GM23248 (cell line): ENCODE measurements around the gene RUNDC1. TPM values are rescaled to one million over a fixed set of nuclear protein-coding genes. Genes with fewer than 3 reads are reported as not detected.

Experiments
- DNase-seq: peaks from one replicate; pipeline ENCODE4 v3.0.0-alpha.2; 2015
- H2AFZ ChIP-seq: fragments of 200-600 bp; sonication (generic); 2 replicates; pipeline ENCODE4 v1.6.1; 2016; ENCODE audit warnings: antibody characterized with exemption
- H3F3A ChIP-seq: fragments of 200-600 bp; sonication (generic); 2 replicates; pipeline ENCODE4 v1.6.1; 2016; ENCODE audit warnings: mild to moderate bottlenecking, antibody characterized with exemption, mixed run types; ENCODE audit not compliant: insufficient read depth
- H3K27ac ChIP-seq: fragments of 200-600 bp; sonication (generic); 2 replicates; pipeline ENCODE4 v1.5.1; 2016; ENCODE audit warnings: mild to moderate bottlenecking
- H3K27me3 ChIP-seq: fragments of 200-600 bp; sonication (generic); replicated peaks from 2 replicates; pipeline ENCODE4 v1.6.1; 2016; ENCODE audit warnings: mild to moderate bottlenecking; ENCODE audit not compliant: insufficient read depth
- H3K36me3 ChIP-seq: fragments of 200-600 bp; sonication (generic); 2 replicates; pipeline ENCODE4 v1.6.1; 2016; ENCODE audit warnings: low read depth, mild to moderate bottlenecking
- H3K4me1 ChIP-seq: fragments of 200-600 bp; sonication (generic); 2 replicates; pipeline ENCODE4 v1.6.1; 2016; ENCODE audit warnings: mild to moderate bottlenecking; ENCODE audit not compliant: insufficient read depth
- H3K4me2 ChIP-seq: fragments of 200-600 bp; sonication (generic); one replicate; pipeline ENCODE4 v1.6.1; 2016; ENCODE audit warnings: mild to moderate bottlenecking; ENCODE audit not compliant: unreplicated experiment
- H3K4me3 ChIP-seq: fragments of 200-600 bp; sonication (generic); 2 replicates; pipeline ENCODE4 v1.5.1; 2016; ENCODE audit warnings: mild to moderate bottlenecking
- H3K79me2 ChIP-seq: fragments of 200-600 bp; sonication (generic); 2 replicates; pipeline ENCODE4 v1.6.1; 2016; ENCODE audit warnings: mild to moderate bottlenecking; ENCODE audit not compliant: insufficient read depth
- H3K9ac ChIP-seq: fragments of 200-600 bp; sonication (generic); 2 replicates; pipeline ENCODE4 v1.6.1; 2016; ENCODE audit warnings: mild to moderate bottlenecking
- H3K9me2 ChIP-seq: fragments of 200-600 bp; sonication (generic); 2 replicates; pipeline ENCODE4 v1.6.1; 2016; ENCODE audit warnings: mixed run types, mild to moderate bottlenecking, moderate library complexity; ENCODE audit not compliant: insufficient read depth
- H3K9me3 ChIP-seq: fragments of 200-600 bp; sonication (generic); one replicate; pipeline ENCODE4 v1.6.1; 2017; ENCODE audit warnings: low read depth
- H4K20me1 ChIP-seq: fragments of 200-600 bp; sonication (generic); 2 replicates; pipeline ENCODE4 v1.6.0; 2016; ENCODE audit not compliant: insufficient read depth
- EZH2 ChIP-seq: fragments of 200-600 bp; sonication (generic); IDR thresholded peaks from 2 replicates; pipeline ENCODE4 v1.6.1; 2018; ENCODE audit warnings: antibody characterized with exemption, mild to moderate bottlenecking; ENCODE audit not compliant: insufficient read depth, poor library complexity, severe bottlenecking
- EZH2phosphoT487 ChIP-seq: fragments of 200-600 bp; sonication (generic); IDR thresholded peaks from 2 replicates; pipeline ENCODE4 v1.6.1; 2018; ENCODE audit warnings: antibody characterized with exemption, moderate library complexity, mild to moderate bottlenecking, low read depth; ENCODE audit not compliant: insufficient read depth
- WGBS, 2 experiments: methylation state at CpG; one replicate each; pipeline ENCODE4 v1.1.6; 2015 to 2017; ENCODE audit warnings: low lambda C conversion rate in 2 of 2, low coverage in 1 of 2; ENCODE audit errors: missing lambda C conversion rate in 2 of 2; 5-methylcytosine and 5-hydroxymethylcytosine counted together
- in situ Hi-C: fragments of 300-500 bp; cut with MboI; formaldehyde crosslinking; loops from 2 replicates; pipeline ENCODE4 v1.15.0; 2020
- polyA plus RNA-seq: library from polyadenylated mRNA; unstranded; fragments of >200 nt; fragmentation: Nextera tagmentation; extraction: Ambion mirVana; gene quantifications from 2 replicates; pipeline ENCODE4 v1.2.1, GENCODE V29; 2016
- small RNA-seq: library from RNA; depleted of rRNA; stranded (forward); fragments of <200 nt; gene quantifications from one replicate; pipeline ENCODE3, GENCODE V24; 2014; ENCODE audit warnings: low read depth, low replicate concordance
- total RNA-seq: library from RNA; depleted of rRNA; stranded (reverse); fragments of >200 nt; shearing (Covaris generic); gene quantifications from 2 replicates; pipeline ENCODE4 v1.2.3, GENCODE V29; 2014; rRNA removed

The RUNDC1 gene
- total and polyA plus RNA-seq, 2 experiments from 2014 or later, result 7.6 to 8.0 TPM

DNA sequence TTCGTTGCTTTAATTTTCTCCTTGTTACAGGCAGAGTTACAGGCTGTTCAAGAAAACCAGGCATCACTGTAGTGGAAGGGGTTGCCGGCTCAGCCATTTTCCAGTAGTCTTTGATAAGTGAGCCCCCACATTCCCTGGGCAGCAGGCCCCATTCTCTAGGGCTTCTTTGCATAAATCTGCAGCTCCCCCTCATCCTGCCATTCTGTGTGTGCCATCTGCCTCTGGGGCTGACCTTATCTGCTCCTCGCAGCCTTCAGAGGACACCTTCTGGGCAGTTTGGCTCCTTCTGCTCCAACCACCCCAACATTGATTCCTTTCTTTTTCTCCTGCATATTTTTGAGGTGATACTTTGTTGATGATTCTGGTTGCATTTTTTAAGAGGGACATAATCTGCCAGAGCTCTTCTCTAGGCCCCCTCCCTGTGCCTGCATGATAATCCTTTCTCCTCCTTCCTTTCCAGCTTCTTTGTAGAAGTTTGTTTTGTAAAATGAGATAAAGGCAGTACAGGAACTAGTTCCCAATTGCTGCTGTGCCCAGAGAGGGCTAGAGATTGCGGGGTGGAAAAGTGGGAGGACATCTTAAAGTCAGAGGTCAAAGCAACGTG is 61.8 kb downstream of the RUNDC1 start:
- Histone ChIP-seq H4K20me1 (no peaks in the 10 kb centered on the region), H3F3A (no peaks in the 10 kb centered on the region), H3K9me3 (no peaks in the 10 kb centered on the region), H3K4me2 (no peak overlapping the region), H3K27ac (no peak overlapping the region), H3K9me2 (no peaks in the 10 kb centered on the region), H3K27me3 (no peaks in the 10 kb centered on the region), H3K4me3 (no peak overlapping the region), H2AFZ (peak overlapping the region; percentile 60), H3K9ac (no peak overlapping the region), H3K4me1 (0 out of 2 replicates have a peak, but pooled peaks cover 3% of the 10 kb centered on the region), H3K36me3 (no peaks in the 10 kb centered on the region), H3K79me2 (no peaks in the 10 kb centered on the region)
- in situ Hi-C loops, result loop anchor here (25.0 kb wide), 1 partner anchor 270 kb away; no protein-coding TSS in a partner anchor
- peak; percentile 29 for DNase-seq
- WGBS, 2 experiments, result 73 to 81% methylated on average over 5 of the region's 5 CpGs
- TF ChIP-seq EZH2, result no peak
- no peak for TF ChIP-seq EZH2phosphoT487

Small RNAs within 50 kb of the gene (small RNA-seq; reads per million reads assigned to genes)
- gene AARSD1 (not detected), gene RF00561 (not detected)

Other genes starting within 250 kb of the RUNDC1 start
- gene EZH1, start 235.5 kb upstream of the RUNDC1 start, total RNA-seq, result 22.4 and 22.5 TPM in 2 replicates
- 19.9 and 22.8 TPM in 2 replicates for gene EZH1, start 235.5 kb upstream of the RUNDC1 start, polyA plus RNA-seq
- 3.7 TPM in 1 of 2 replicates, not detected in the other for gene RAMP2, start 219.3 kb upstream of the RUNDC1 start, total RNA-seq
- 2.3 and 2.4 TPM in 2 replicates for gene RAMP2, start 219.3 kb upstream of the RUNDC1 start, polyA plus RNA-seq
- gene VPS25, start 207.1 kb upstream of the RUNDC1 start, total RNA-seq, result 93.0 and 96.0 TPM in 2 replicates
- 103 TPM in 2 replicates for gene VPS25, start 207.1 kb upstream of the RUNDC1 start, polyA plus RNA-seq
- 3.0 and 3.4 TPM in 2 replicates for gene WNK4, start 200.0 kb upstream of the RUNDC1 start, total RNA-seq
- 11.4 and 12.6 TPM in 2 replicates for gene WNK4, start 200.0 kb upstream of the RUNDC1 start, polyA plus RNA-seq
- 39.1 and 48.0 TPM in 2 replicates for gene COA3, start 181.9 kb upstream of the RUNDC1 start, total RNA-seq
- gene COA3, start 181.9 kb upstream of the RUNDC1 start, polyA plus RNA-seq, result 125 TPM in 2 replicates
- not detected in 2 replicates for gene CNTD1, start 181.7 kb upstream of the RUNDC1 start, total RNA-seq
- 0.14 and 0.71 TPM in 2 replicates for gene CNTD1, start 181.7 kb upstream of the RUNDC1 start, polyA plus RNA-seq
- gene BECN1, start 156.3 kb upstream of the RUNDC1 start, total RNA-seq, result 134 and 191 TPM in 2 replicates
- 105 and 117 TPM in 2 replicates for gene BECN1, start 156.3 kb upstream of the RUNDC1 start, polyA plus RNA-seq
- 88.1 and 104 TPM in 2 replicates for gene PSME3, start 147.2 kb upstream of the RUNDC1 start, total RNA-seq
- 170 and 176 TPM in 2 replicates for gene PSME3, start 147.2 kb upstream of the RUNDC1 start, polyA plus RNA-seq
- gene AOC2, start 136.0 kb upstream of the RUNDC1 start, total RNA-seq, result 0.13 and 0.22 TPM in 2 replicates
- gene AOC2, start 136.0 kb upstream of the RUNDC1 start, polyA plus RNA-seq, result 0.09 and 0.14 TPM in 2 replicates
- gene AOC3, start 129.4 kb upstream of the RUNDC1 start, total RNA-seq, result 0.13 TPM in 1 of 2 replicates, not detected in the other
- gene AOC3, start 129.4 kb upstream of the RUNDC1 start, polyA plus RNA-seq, result 0.05 TPM in 1 of 2 replicates, not detected in the other
- gene G6PC1, start 79.8 kb upstream of the RUNDC1 start, total RNA-seq, result not detected in 2 replicates
- not detected in 2 replicates for gene G6PC1, start 79.8 kb upstream of the RUNDC1 start, polyA plus RNA-seq
- 18.1 and 24.9 TPM in 2 replicates for gene AARSD1, start 16.1 kb upstream of the RUNDC1 start, total RNA-seq
- 37.5 and 46.1 TPM in 2 replicates for gene AARSD1, start 16.1 kb upstream of the RUNDC1 start, polyA plus RNA-seq
- gene PTGES3L, start 485 bp upstream of the RUNDC1 start, total RNA-seq, result not detected in 2 replicates
- 0.62 and 0.90 TPM in 2 replicates for gene PTGES3L, start 485 bp upstream of the RUNDC1 start, polyA plus RNA-seq
- gene RPL27, start 17.9 kb downstream of the RUNDC1 start, total RNA-seq, result 928 and 1,286 TPM in 2 replicates
- 1,038 and 1,095 TPM in 2 replicates for gene RPL27, start 17.9 kb downstream of the RUNDC1 start, polyA plus RNA-seq
- gene IFI35, start 26.2 kb downstream of the RUNDC1 start, total RNA-seq, result 21.8 and 27.7 TPM in 2 replicates
- gene IFI35, start 26.2 kb downstream of the RUNDC1 start, polyA plus RNA-seq, result 23.3 and 27.6 TPM in 2 replicates
- gene VAT1, start 41.8 kb downstream of the RUNDC1 start, total RNA-seq, result 215 and 238 TPM in 2 replicates
- gene VAT1, start 41.8 kb downstream of the RUNDC1 start, polyA plus RNA-seq, result 223 and 243 TPM in 2 replicates
- 0.11 TPM in 1 of 2 replicates, not detected in the other for gene RND2, start 44.7 kb downstream of the RUNDC1 start, total RNA-seq
- gene RND2, start 44.7 kb downstream of the RUNDC1 start, polyA plus RNA-seq, result 0.18 and 0.30 TPM in 2 replicates
- gene BRCA1, start 144.8 kb downstream of the RUNDC1 start, total RNA-seq, result 13.6 and 21.6 TPM in 2 replicates
- 11.7 and 12.7 TPM in 2 replicates for gene BRCA1, start 144.8 kb downstream of the RUNDC1 start, polyA plus RNA-seq
- gene NBR1, start 190.6 kb downstream of the RUNDC1 start, total RNA-seq, result 109 and 121 TPM in 2 replicates
- 71.5 and 71.6 TPM in 2 replicates for gene NBR1, start 190.6 kb downstream of the RUNDC1 start, polyA plus RNA-seq
- 10.2 and 15.4 TPM in 2 replicates for gene TMEM106A, start 231.3 kb downstream of the RUNDC1 start, total RNA-seq
- 5.1 and 5.9 TPM in 2 replicates for gene TMEM106A, start 231.3 kb downstream of the RUNDC1 start, polyA plus RNA-seq
- gene CCDC200, start 248.1 kb downstream of the RUNDC1 start, total RNA-seq, result not detected in 2 replicates
- gene CCDC200, start 248.1 kb downstream of the RUNDC1 start, polyA plus RNA-seq, result 0.37 and 0.70 TPM in 2 replicates